Transverse colon (tissue), 3 donors: ENCODE results near the gene RAB20.

Experiments used
- POLR2A ChIP-seq: fragments of 450-650 bp; IDR thresholded peaks from one replicate; pipeline ENCODE4 v1.6.1; 2016; ENCODE audit warnings: antibody characterized with exemption, mild to moderate bottlenecking, moderate library complexity
- TF ChIP-seq, protein P1 (sequence below), 5 experiments: fragments of 200-600 bp in 3 of 5; fragments of 450-650 bp in 2 of 5; sonication (generic) in 3 of 5; IDR thresholded peaks; 1 replicate in 2 of 5; 2 replicates in 3 of 5; pipeline ENCODE4 v1.5.1; 2016 to 2017; ENCODE audit warnings: antibody characterized with exemption in 5 of 5, inconsistent platforms in 3 of 5, mild to moderate bottlenecking in 2 of 5, moderate library complexity in 1 of 5

DNA sequence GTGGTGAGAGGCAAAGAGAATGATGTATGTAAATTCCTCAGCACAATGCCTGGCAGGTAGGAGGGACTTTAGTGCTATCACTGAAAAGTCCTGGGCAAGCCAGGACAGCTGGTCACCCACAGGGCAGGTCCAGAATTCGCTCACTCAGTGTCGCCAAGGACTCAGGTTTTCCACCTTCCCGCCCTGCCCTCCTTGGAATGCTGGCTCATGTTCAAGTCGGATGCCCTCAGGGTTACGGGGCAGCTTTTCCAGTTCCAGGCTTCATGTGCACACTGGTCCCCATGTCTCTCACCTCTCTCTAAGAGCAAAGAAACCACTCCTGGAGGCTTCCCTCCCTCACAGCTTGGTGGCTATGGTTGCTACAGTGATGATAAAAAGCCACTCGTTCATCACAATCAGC lies 29.1 kb upstream of the RAB20 start:
- TF ChIP-seq POLR2A, result no peak
- TF ChIP-seq, protein P1, sequence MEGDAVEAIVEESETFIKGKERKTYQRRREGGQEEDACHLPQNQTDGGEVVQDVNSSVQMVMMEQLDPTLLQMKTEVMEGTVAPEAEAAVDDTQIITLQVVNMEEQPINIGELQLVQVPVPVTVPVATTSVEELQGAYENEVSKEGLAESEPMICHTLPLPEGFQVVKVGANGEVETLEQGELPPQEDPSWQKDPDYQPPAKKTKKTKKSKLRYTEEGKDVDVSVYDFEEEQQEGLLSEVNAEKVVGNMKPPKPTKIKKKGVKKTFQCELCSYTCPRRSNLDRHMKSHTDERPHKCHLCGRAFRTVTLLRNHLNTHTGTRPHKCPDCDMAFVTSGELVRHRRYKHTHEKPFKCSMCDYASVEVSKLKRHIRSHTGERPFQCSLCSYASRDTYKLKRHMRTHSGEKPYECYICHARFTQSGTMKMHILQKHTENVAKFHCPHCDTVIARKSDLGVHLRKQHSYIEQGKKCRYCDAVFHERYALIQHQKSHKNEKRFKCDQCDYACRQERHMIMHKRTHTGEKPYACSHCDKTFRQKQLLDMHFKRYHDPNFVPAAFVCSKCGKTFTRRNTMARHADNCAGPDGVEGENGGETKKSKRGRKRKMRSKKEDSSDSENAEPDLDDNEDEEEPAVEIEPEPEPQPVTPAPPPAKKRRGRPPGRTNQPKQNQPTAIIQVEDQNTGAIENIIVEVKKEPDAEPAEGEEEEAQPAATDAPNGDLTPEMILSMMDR (IDR thresholded peaks at IDR 0.05), result no peak
